ENCODE data around the gene MLLT11.

MLLT11 gene

GRCh38 chr1:151055581-151055980 lies 4.6 kb upstream of the MLLT11 start:
- no peak for DNase-seq (ENCODE audit: low spot score)
- H3K4me3 ChIP-seq, result peak overlapping the region; percentile 96
- peak overlapping the region; percentile 44 to 98 for H3K27ac ChIP-seq
- no peak for TF ChIP-seq CTCF (IDR thresholded peaks at IDR 0.05)

DNA sequence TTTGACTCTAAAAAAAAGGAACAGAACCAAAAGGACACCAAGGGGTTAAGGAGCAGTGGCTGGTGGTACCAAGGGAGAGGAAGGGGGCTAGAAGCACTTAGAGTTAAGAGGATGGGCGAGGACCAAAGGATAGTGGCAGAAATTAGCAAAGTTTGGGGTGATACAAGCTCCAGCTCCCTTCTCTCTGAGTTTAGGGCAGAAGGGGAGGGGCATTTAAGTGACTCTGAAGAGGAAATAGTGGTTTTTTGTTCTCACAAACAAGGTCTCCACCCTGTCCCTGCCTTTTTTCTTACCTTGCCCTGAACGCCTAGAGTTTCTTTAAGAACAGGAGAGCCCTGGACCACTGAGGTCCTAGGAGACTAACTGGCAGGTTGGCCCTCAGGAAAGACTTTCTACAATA lies 4.0 kb upstream of the MLLT11 start:
- Histone ChIP-seq H3K4me3 (peak overlapping the region; percentile 96), H3K27ac (peak overlapping the region; percentile 44 to 98)
- no peak for DNase-seq (ENCODE audit: low spot score)
- TF ChIP-seq CTCF (IDR thresholded peaks at IDR 0.05), result no peak

GRCh38 chr1:151058692-151059091 lies 1.5 kb upstream of the MLLT11 start:
- no peak for TF ChIP-seq CTCF (IDR thresholded peaks at IDR 0.05)
- Histone ChIP-seq H3K4me3 (peak overlapping the region; percentile 96), H3K27ac (peak overlapping the region; percentile 89 to 98)
- no peak for DNase-seq (ENCODE audit: low spot score)

DNA sequence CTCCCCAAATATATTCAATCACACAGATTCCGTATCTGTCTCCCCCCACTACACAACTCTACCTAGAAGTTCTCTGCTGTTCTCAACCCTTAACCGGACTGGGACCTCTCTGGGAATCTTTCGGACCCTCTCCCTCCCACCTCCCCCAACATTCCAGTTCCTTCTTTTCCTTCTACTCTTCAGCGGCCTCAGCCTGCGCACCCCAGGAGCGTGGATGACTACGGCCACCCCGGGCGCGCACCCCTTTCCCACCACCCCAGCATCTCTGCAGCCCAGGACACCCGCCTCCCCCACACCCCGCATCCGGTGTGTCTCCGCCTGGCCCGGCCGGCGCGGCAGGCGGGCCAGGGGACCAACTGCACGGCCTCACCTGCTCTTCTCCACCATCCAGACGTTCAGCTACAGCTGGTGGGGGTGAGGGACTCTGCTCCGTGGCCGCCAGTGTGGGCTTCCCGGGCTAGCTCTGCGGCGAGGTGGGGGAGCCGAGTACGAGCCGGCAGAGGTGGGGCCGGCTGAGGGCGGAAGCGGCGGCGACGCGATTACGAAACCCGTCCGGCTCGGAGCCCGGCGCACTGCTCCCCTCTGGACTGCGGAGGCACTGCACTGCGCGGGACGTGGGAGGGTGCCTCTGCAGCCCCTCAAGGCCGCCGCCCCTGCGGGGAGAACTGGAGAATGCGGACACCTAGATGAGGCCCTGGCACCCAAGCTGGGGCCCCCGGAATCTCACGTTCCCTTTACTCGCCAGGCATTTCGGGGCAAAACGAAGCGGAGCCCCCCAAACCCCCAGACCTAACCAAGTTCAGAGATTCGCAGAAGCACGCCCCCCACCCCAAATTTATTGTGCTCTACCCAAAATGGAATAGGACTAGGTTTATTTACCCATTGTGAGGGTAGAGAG lies 839 bp upstream of the MLLT11 start, which contains the start of gene CDC42SE1:
TSS of gene CDC42SE1 (minus strand) at position 514 of the 898 bp plus-strand sequence. CDS start 3,892 bp downstream, outside the sequence.
- peak; percentile 89 for DNase-seq (ENCODE audit: low spot score)
- Histone ChIP-seq H3K27ac (peak within 1 kb of the TSS; percentile 89 to 98), H3K4me3 (peak within 1 kb of the TSS; percentile 96)
- TF ChIP-seq CTCF (IDR thresholded peaks at IDR 0.05), result peak; percentile 66

DNA sequence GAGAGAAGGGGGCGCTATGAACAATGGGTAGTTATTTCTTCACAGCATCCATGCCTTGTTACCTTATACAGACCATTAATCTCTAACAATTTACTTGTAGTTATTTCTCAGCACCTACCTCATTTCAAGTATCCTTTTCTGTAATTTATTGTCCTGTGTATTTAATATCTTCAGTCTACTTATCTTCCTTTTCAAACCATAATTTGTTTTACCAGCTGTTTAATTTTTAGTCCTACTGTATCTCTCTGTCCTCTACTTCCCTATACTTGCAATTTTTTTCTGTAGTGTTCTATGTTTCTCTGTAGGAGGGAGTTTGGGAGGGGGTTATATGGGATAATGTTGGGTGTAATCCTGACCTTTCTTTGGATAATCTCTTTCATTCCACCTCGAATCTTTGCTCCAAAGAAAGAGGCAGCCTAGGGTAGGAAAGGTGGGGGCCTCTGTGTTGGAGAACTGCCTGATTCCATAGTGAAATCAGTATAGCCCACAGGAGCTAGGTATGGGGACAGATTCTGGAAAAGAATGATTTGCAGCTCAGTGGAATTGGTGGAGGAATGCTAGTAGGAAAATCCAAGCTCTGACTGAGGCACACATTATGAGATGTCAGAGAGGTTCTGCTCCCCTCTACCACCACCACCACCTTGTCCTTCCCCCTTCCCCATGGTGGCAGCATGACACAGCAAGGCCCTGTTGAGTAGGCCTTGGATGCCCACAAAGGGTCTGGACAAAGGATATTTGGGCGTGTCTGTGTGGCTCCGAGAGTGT lies 642 bp downstream of the MLLT11 start:
- no peak for TF ChIP-seq CTCF (IDR thresholded peaks at IDR 0.05)
- H3K27ac ChIP-seq, result peak overlapping the region in 1 of 2 donors; percentile 98
- H3K4me3 ChIP-seq, result peak overlapping the region; percentile 96
- no peak for DNase-seq (ENCODE audit: low spot score)

DNA sequence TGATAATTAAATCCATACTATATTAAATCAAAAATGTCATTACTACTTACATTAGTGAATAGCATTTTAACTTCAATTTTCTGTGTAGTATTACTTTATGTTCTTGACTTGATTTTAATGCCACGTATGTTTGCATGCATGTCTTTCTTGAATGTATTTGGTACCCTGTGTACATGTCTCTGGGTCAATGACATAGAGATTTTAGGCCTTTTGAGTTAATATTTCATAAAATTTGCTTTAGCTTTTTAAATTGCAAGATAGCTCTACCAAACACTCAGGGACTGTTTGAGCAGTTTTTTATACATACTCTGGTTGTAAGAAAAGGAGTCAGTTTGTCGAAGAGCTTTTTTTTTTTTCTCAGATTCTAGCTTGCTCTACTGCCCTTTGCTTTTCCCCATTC lies 1.5 kb downstream of the MLLT11 start:
- no peak for TF ChIP-seq CTCF (IDR thresholded peaks at IDR 0.05)
- no peak for DNase-seq (ENCODE audit: low spot score)
- H3K4me3 ChIP-seq, result no peak overlapping the region
- no peak overlapping the region for H3K27ac ChIP-seq

Measured in coronary artery (tissue), 2 donors.